Mesenchymal stem cell (in vitro differentiated cells and primary cell): ENCODE measurements around the gene ZNF439.
"Not testable (repeated sequence)": the region's sequence is repeated elsewhere in the genome, so short reads cannot be mapped to it uniquely, and the experiment has no call there.

Experiments
- DNase-seq: peaks from one replicate; pipeline ENCODE4 v3.0.0-alpha.2; 2013
- H2AFZ ChIP-seq: one replicate; pipeline ENCODE4 v1.6.1; 2013; ENCODE audit warnings: low read depth, mild to moderate bottlenecking, control low read depth, inconsistent platforms, low read length, moderate library complexity
- H2AK5ac ChIP-seq: 2 replicates; pipeline ENCODE4 v1.6.1; 2013; ENCODE audit warnings: low read length, moderate library complexity, mild to moderate bottlenecking, inconsistent platforms; ENCODE audit not compliant: severe bottlenecking
- H2BK120ac ChIP-seq: one replicate; pipeline ENCODE4 v1.6.1; 2013; ENCODE audit warnings: low read depth, mild to moderate bottlenecking, inconsistent platforms, low read length, moderate library complexity
- H2BK12ac ChIP-seq, 2 experiments: one replicate each; pipeline ENCODE4 v1.6.1; 2013; ENCODE audit warnings: inconsistent platforms in 2 of 2, low read length in 2 of 2, mild to moderate bottlenecking in 2 of 2, moderate library complexity in 2 of 2, control low read depth in 1 of 2
- H2BK15ac ChIP-seq: one replicate; pipeline ENCODE4 v1.6.1; 2013; ENCODE audit warnings: mild to moderate bottlenecking, low read depth, inconsistent platforms; ENCODE audit not compliant: poor library complexity, severe bottlenecking
- H2BK5ac ChIP-seq: 2 replicates; pipeline ENCODE4 v1.6.1; 2013; ENCODE audit warnings: low read depth, mild to moderate bottlenecking, low read length, control low read depth, inconsistent platforms; ENCODE audit not compliant: poor library complexity, severe bottlenecking
- H3K14ac ChIP-seq, 2 experiments: one replicate each; pipeline ENCODE4 v1.6.1; 2013; ENCODE audit warnings: inconsistent platforms in 2 of 2, low read length in 2 of 2, control low read depth in 1 of 2, mild to moderate bottlenecking in 1 of 2, moderate library complexity in 1 of 2
- H3K18ac ChIP-seq, 2 experiments: one replicate each; pipeline ENCODE4 v1.6.1; 2013; ENCODE audit warnings: inconsistent platforms in 2 of 2, low read length in 2 of 2, control low read depth in 1 of 2, low read depth in 1 of 2, mild to moderate bottlenecking in 1 of 2
- H3K23ac ChIP-seq, 2 experiments: one replicate each; pipeline ENCODE4 v1.6.1; 2013; ENCODE audit warnings: inconsistent platforms in 2 of 2, low read length in 2 of 2, mild to moderate bottlenecking in 2 of 2, moderate library complexity in 2 of 2, control low read depth in 1 of 2
- H3K27ac ChIP-seq: 2 replicates; pipeline ENCODE4 v1.5.1; 2013; ENCODE audit warnings: mild to moderate bottlenecking, moderate library complexity, low read length, control low read depth, inconsistent platforms; ENCODE audit not compliant: poor library complexity, severe bottlenecking
- H3K27me3 ChIP-seq, 2 experiments: 2 replicates each; pipeline versions ENCODE4 v1.6.1 to v1.7.0; 2013; ENCODE audit warnings: low read length in 2 of 2, mild to moderate bottlenecking in 2 of 2, moderate library complexity in 2 of 2, control low read depth in 1 of 2, inconsistent platforms in 1 of 2; ENCODE audit not compliant: control insufficient read depth in 1 of 2, insufficient read depth in 1 of 2
- H3K36me3 ChIP-seq, 2 experiments: 2 replicates each; pipeline versions ENCODE4 v1.6.1 to v1.7.0; 2013; ENCODE audit warnings: low read length in 2 of 2, control low read depth in 1 of 2, inconsistent platforms in 1 of 2, low read depth in 1 of 2, mild to moderate bottlenecking in 1 of 2; ENCODE audit not compliant: insufficient read depth in 2 of 2, control insufficient read depth in 1 of 2
- H3K4ac ChIP-seq, 2 experiments: one replicate each; pipeline ENCODE4 v1.6.1; 2013; ENCODE audit warnings: inconsistent platforms in 2 of 2, low read length in 2 of 2, mild to moderate bottlenecking in 2 of 2, moderate library complexity in 2 of 2, control low read depth in 1 of 2, low read depth in 1 of 2
- H3K4me1 ChIP-seq: 2 replicates; pipeline ENCODE4 v1.6.1; 2013; ENCODE audit warnings: low read depth, low read length, control low read depth; ENCODE audit not compliant: control insufficient read depth, insufficient read depth
- H3K4me2 ChIP-seq: 2 replicates; pipeline ENCODE4 v1.6.1; 2013; ENCODE audit warnings: low read length, mild to moderate bottlenecking, inconsistent platforms; ENCODE audit not compliant: poor library complexity, severe bottlenecking
- H3K4me3 ChIP-seq, 2 experiments: 2 replicates each; pipeline versions ENCODE4 v1.5.1 to v1.7.0; 2013; ENCODE audit warnings: low read length in 2 of 2, mild to moderate bottlenecking in 2 of 2, control low read depth in 1 of 2, low read depth in 1 of 2; ENCODE audit not compliant: insufficient read depth in 1 of 2
- H3K79me1 ChIP-seq: replicated peaks from 2 replicates; pipeline ENCODE4 v1.6.1; 2013; ENCODE audit warnings: mild to moderate bottlenecking, control low read depth, low read length, inconsistent platforms; ENCODE audit not compliant: poor library complexity, severe bottlenecking
- H3K9ac ChIP-seq: 2 replicates; pipeline ENCODE4 v1.7.0; 2013; ENCODE audit warnings: mild to moderate bottlenecking, low read length, moderate library complexity
- H3K9me3 ChIP-seq: 2 replicates; pipeline ENCODE4 v1.7.0; 2013; ENCODE audit warnings: mild to moderate bottlenecking, low read length; ENCODE audit not compliant: control insufficient read depth
- H4K8ac ChIP-seq: one replicate; pipeline ENCODE4 v1.6.1; 2013; ENCODE audit warnings: inconsistent platforms, mild to moderate bottlenecking, low read length, moderate library complexity
- H4K91ac ChIP-seq: one replicate; pipeline ENCODE4 v1.6.1; 2013; ENCODE audit warnings: mild to moderate bottlenecking, low read length, inconsistent platforms
- WGBS: methylation state at CpG from one replicate; pipeline ENCODE4 v1.1.7; 2013; ENCODE audit warnings: mixed read lengths; 5-methylcytosine and 5-hydroxymethylcytosine counted together

Gene ZNF439

DNA sequence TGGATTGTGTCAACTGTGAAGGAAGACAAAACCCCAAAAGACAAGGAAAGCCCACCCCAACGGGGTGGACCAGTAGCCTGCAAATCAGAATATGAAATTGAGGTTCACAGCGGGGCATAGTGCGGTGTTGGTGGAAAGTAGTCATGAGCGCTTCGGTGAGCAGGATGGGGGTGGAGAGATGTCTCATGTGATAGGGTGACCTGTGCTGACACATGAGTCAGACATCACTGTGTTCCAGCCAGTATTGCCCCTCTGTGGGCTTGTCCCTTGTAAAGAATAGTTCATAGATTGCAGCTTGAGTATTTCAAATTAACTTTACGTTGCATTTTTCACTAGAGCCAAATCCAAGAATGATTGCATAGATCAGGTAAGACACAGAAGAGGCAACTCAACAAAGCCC is 46.3 kb downstream of the ZNF439 start:
- no peak overlapping the region for H3K4ac ChIP-seq
- no peak overlapping the region for H2BK12ac ChIP-seq
- H3K14ac ChIP-seq: no peak overlapping the region
- H2BK120ac ChIP-seq: no peak overlapping the region
- H3K27ac ChIP-seq: no peak overlapping the region
- WGBS: 96% methylated on average over 6 of the region's 6 CpGs
- H2AFZ ChIP-seq: no peak overlapping the region
- H3K18ac ChIP-seq: no peak overlapping the region
- no peak overlapping the region for H2BK15ac ChIP-seq
- H3K23ac ChIP-seq: no peak overlapping the region
- H3K4me1 ChIP-seq: no peaks in the 10 kb centered on the region
- H4K91ac ChIP-seq: no peak overlapping the region
- no peak overlapping the region for H3K4me3 ChIP-seq
- peaks cover 33% of the 10 kb centered on the region for H3K79me1 ChIP-seq
- H3K9ac ChIP-seq: no peak overlapping the region
- no peak overlapping the region for H2BK5ac ChIP-seq
- no peaks in the 10 kb centered on the region for H3K27me3 ChIP-seq
- no peaks in the 10 kb centered on the region for H3K9me3 ChIP-seq
- DNase-seq: no peak
- no peak overlapping the region for H2AK5ac ChIP-seq
- H3K4me2 ChIP-seq: no peak overlapping the region
- H4K8ac ChIP-seq: no peak overlapping the region
- peaks cover 0 to 44% of the 10 kb centered on the region in 2 experiments for H3K36me3 ChIP-seq

DNA sequence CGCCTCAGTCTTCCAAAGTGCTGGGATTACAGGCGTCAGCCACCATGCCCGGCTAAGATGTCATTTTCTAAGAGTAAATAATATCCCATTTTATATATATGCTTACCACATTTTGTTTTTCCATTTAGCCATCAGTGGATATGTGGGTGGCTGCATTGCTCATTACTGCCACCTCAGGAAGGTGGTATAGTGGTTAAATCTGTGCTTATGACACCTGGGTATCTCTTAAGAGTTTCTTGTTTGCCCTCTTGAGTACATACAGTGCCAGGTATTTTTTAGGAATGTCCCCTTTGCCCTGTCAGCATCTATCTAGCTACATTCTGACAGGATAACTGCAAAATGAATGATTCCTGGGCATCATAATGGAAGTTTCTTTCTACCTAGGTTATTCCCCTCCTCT is 53.7 kb downstream of the ZNF439 start:
- H3K9me3 ChIP-seq: peaks cover 41% of the 10 kb centered on the region

DNA sequence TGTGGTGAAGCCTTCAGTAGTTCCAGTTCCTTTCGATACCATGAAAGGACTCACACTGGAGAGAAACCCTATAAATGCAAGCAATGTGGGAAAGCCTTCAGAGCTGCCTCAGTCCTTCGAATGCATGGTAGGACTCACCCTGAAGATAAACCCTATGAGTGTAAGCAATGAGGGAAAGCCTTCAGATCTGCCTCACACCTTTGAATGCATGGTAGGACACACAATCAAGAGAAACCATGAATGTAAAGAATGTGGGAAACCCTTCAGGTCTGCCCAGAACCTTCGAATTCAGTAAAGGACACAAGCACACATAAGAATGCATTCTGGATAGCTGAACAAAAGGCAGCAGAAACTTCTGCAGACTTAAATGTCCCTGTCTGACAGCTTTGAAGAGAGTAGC is 57.4 kb downstream of the ZNF439 start:
- H3K23ac ChIP-seq: no peak overlapping the region
- H3K9ac ChIP-seq: no peak overlapping the region
- H3K4me3 ChIP-seq: peak overlapping the region in 1 of 2 experiments; percentile 59
- no peaks in the 10 kb centered on the region for H3K4me1 ChIP-seq
- H2BK12ac ChIP-seq: no peak overlapping the region
- H2BK120ac ChIP-seq: no peak overlapping the region
- H3K27ac ChIP-seq: no peak overlapping the region
- H3K18ac ChIP-seq: no peak overlapping the region
- no peak overlapping the region for H2AK5ac ChIP-seq
- H2BK15ac ChIP-seq: no peak overlapping the region
- H3K36me3 ChIP-seq: peaks cover 21 to 33% of the 10 kb centered on the region in 2 experiments
- no peaks in the 10 kb centered on the region for H3K27me3 ChIP-seq
- H3K14ac ChIP-seq: no peak overlapping the region
- no peak overlapping the region for H3K4me2 ChIP-seq
- DNase-seq: no peak
- no peak overlapping the region for H2BK5ac ChIP-seq
- no peak overlapping the region for H4K8ac ChIP-seq
- H2AFZ ChIP-seq: no peak overlapping the region
- peaks cover 19% of the 10 kb centered on the region for H3K79me1 ChIP-seq
- H3K9me3 ChIP-seq: peaks cover 37% of the 10 kb centered on the region
- no peak overlapping the region for H4K91ac ChIP-seq
- WGBS: 97% methylated on average over 3 of the region's 3 CpGs
- H3K4ac ChIP-seq: no peak overlapping the region

More for the DNA sequence above, 53.7 kb downstream of the ZNF439 start:
- H2BK5ac ChIP-seq: no peak overlapping the region
- H2AFZ ChIP-seq: no peak overlapping the region
- H3K9ac ChIP-seq: no peak overlapping the region
- no peak overlapping the region for H4K8ac ChIP-seq
- H4K91ac ChIP-seq: no peak overlapping the region
- no peak overlapping the region for H3K4me2 ChIP-seq
- H3K4me3 ChIP-seq: no peak overlapping the region
- H3K79me1 ChIP-seq: peaks cover 26% of the 10 kb centered on the region
- H3K4ac ChIP-seq: no peak overlapping the region
- H3K14ac ChIP-seq: no peak overlapping the region
- H3K36me3 ChIP-seq: peaks cover 21 to 45% of the 10 kb centered on the region in 2 experiments
- no peak overlapping the region for H2BK120ac ChIP-seq
- no peak overlapping the region for H3K18ac ChIP-seq
- DNase-seq: no peak
- H3K27ac ChIP-seq: no peak overlapping the region
- H3K4me1 ChIP-seq: no peaks in the 10 kb centered on the region
- H3K27me3 ChIP-seq: no peaks in the 10 kb centered on the region
- H2BK15ac ChIP-seq: no peak overlapping the region
- H2BK12ac ChIP-seq: no peak overlapping the region
- no peak overlapping the region for H2AK5ac ChIP-seq
- 89% methylated on average over 1 of the region's 3 CpGs for WGBS
- H3K23ac ChIP-seq: no peak overlapping the region

DNA sequence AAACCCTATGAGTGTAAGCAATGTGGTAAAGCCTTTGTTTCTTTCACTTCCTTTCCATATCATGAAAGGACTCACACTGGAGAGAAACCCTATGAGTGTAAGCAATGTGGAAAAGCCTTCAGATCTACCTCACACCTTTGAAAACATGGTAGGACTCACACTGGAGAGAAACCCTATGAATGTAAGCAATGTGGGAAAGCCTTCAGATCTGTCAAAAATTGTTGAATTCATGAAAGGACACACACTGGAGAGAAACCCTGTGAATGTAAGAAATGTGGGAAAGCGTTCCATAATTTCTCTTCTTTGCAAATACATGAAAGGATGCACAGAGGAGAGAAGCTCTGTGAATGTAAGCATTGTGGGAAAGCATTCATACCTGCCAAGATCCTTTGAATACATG is 63.4 kb downstream of the ZNF439 start:
- H3K9ac ChIP-seq, H3K23ac ChIP-seq, H3K4me3 ChIP-seq, H4K91ac ChIP-seq, H2BK120ac ChIP-seq, H2BK5ac ChIP-seq, H2BK12ac ChIP-seq, DNase-seq, H4K8ac ChIP-seq, H2AFZ ChIP-seq, H2BK15ac ChIP-seq, H3K14ac ChIP-seq, H3K4ac ChIP-seq, H3K27me3 ChIP-seq, H3K27ac ChIP-seq, H3K79me1 ChIP-seq, H3K18ac ChIP-seq, H3K4me1 ChIP-seq, H3K4me2 ChIP-seq, H2AK5ac ChIP-seq: not testable (repeated sequence)
- Histone ChIP-seq H3K36me3 (peaks cover 0 to 18% of the 10 kb centered on the region in 2 experiments), H3K9me3 (peaks cover 26% of the 10 kb centered on the region)
- WGBS: no CpG with 5 or more reads among the region's 1 CpG
